SK-N-MC (cell line): ENCODE data around the gene NCOA1.

ENCODE experiments used
- EZH2 ChIP-seq: fragments of 200-600 bp; sonication (generic); IDR thresholded peaks from one replicate; pipeline ENCODE4 v1.6.1; 2017; ENCODE audit warnings: antibody characterized with exemption
- FOXP2 ChIP-seq: optimal IDR thresholded peaks from 2 replicates; pipeline ENCODE3; 2011; ENCODE audit warnings: mild to moderate bottlenecking, moderate library complexity; ENCODE audit not compliant: insufficient read depth; ENCODE audit errors: extremely low read length, control extremely low read depth
- POLR2AphosphoS5 ChIP-seq: IDR thresholded peaks from 2 replicates; pipeline ENCODE4 v1.6.1; 2012; ENCODE audit warnings: mild to moderate bottlenecking, low read depth, low read length, borderline replicate concordance

- no peak for TF ChIP-seq POLR2AphosphoS5
- TF ChIP-seq EZH2, result no peak
- no peak for TF ChIP-seq FOXP2
Observed at GRCh38 chr2:24546669-24547068, 55.6 kb downstream of the NCOA1 start.
